ENCODE results near the gene GLRA3.

Gene GLRA3

GRCh38 chr4:174592256-174592984, 236.6 kb downstream of the GLRA3 start:
- DNase-seq = no peak

- DNase-seq = no peak
Measured at GRCh38 chr4:174591243-174592021, 237.6 kb downstream of the GLRA3 start.

DNA sequence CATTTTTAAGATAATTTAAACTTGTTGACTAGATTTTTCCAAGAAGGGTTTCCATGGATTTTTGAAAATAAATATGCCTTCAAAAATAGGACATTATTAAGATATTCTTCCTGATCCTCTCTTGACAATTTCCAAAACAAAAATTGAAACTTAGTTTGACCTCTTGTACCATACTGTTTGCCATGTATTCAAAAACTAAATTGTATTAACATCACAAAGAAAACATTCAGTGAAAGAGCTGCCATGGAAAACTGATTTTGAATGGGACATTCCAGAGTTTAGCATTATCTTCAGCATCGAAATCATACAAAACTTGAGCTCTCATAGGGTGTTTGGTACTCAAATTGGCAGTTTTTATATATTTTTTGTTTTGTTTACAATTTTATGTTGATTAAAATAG, 238.7 kb downstream of the GLRA3 start:
- DNase-seq = no peak

Measured in right hindlimb (tissue), 1 donor.